GM19240 (cell line): ENCODE results near the gene GPR52.
"Not testable (repeated sequence)": the region's sequence is repeated elsewhere in the genome, so short reads cannot be mapped to it uniquely, and the experiment has no call there.

Source experiments
- DNase-seq: peaks from one replicate; pipeline ENCODE4 v3.0.0; 2011; ENCODE audit warnings: low spot score; ENCODE audit not compliant: insufficient read length

GPR52 gene, protein sequence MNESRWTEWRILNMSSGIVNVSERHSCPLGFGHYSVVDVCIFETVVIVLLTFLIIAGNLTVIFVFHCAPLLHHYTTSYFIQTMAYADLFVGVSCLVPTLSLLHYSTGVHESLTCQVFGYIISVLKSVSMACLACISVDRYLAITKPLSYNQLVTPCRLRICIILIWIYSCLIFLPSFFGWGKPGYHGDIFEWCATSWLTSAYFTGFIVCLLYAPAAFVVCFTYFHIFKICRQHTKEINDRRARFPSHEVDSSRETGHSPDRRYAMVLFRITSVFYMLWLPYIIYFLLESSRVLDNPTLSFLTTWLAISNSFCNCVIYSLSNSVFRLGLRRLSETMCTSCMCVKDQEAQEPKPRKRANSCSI

DNA sequence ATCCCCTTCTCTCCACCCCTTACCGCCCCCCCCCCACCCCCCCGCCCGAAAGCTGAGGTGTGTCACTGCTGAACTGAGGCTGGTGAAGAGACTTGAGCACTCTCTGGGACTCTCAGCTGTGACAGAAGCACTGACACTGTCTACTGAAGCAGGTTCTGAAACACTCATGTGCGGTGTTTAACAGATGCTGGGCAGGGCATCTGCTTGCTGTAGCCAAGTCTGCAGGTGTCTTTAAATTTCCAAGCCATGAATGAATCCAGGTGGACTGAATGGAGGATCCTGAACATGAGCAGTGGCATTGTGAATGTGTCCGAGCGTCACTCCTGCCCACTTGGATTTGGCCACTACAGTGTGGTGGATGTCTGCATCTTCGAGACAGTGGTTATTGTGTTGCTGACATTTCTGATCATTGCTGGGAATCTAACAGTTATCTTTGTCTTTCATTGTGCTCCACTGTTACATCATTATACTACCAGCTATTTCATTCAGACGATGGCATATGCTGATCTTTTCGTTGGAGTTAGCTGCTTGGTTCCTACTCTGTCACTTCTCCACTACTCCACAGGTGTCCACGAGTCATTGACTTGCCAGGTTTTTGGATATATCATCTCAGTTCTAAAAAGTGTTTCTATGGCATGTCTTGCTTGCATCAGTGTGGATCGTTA, at the start of gene GPR52:
Gene GPR52 (plus strand): TSS at position 99 of the 665 bp plus-strand sequence. CDS start 148 bp downstream, at position 247.
- DNase-seq: no peak

DNA sequence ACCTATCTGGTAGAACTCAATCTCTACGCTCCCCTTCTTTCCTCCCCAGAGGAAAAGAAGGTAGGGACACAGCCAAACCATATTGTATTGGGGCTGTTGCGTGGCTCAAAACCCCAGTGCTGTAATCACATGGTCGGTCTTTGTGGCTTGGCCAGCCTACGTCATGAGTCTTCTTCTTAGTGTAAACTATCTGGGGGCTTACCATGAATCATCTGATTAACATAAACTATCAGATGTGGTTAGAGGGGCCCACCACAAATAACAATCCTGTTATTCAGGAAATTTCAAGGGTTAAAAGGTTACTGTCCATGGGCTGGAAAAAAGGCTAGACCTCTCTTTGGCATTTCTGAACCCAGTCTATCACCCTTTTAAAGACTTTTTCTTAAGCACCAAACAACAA, 49.5 kb upstream of the GPR52 start:
- DNase-seq: no peak

DNA sequence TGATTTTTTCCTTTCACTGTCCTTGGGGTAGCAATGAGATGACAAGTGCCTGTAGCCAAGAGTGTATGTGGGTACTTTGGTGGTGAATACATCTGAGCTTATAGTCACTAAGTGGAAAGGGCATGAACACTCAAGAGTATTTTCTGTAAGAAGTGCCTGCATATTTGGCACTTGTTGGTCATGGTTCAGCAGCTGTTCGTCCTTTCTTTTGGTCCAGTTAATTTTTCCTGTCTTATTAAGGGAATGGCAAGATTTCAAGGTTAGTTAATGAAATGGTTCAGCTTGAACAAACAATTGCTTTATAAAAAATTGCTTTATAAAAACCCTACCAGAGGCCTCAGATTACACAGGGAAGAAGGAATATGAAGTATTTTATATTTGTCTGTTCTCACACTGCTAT, 48.6 kb upstream of the GPR52 start:
- DNase-seq: no peak

DNA sequence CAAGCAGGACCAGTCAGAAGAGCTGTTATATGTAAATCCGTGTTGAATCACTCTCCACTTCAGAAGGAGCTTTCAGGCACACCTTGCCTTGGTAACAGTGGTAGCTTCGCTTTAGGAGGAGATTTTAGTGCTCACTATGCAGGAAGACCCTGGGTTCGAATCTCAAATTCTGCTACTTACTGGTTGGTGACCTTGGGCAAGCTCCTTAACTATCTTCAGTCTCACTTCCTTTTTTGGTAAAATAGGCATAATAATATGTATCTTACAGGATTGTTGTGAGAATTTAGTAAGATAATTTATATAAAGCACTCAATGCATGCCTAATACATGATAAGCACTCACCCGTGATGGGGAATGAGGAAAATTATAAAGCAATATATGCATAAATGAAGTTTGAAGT, 46.7 kb upstream of the GPR52 start:
- DNase-seq: no peak

DNA sequence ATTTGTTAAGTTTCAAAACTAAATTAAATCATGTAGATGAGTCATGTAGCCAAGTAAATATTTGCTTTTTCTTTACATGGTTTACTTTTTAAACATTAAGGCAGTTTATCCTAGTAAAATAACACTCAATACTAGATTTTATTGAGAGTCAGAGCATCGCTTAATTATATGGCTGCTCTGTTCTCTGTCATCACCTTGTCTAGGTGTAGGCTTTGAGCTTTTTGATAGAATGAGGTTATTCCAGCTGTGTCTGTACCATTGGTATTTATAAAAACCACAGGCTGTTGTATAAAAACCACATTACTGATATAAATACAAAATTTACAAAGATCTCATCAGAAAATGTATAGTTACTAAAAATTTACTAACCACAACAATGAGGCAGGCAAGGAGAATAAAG, 42.5 kb upstream of the GPR52 start:
- no peak for DNase-seq

DNA sequence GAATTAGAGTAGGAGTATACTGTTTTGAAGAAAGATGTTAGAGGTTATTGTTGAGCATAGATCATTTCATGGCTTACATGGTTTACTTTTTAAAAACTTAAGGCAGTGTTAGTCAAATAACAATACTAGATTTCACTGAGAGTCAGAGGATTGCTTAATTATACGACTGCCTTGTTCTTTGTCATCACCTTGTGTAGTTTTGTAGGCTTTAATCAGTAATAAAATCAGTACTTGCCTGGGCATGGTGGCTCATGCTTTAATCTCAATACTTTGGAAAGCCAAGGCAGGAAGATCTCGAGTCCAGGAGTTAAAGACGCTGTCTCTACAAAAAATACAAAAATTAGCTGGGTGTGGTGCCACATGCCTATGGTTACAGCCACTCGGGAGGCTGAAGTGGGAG, 41.3 kb upstream of the GPR52 start:
- no peak for DNase-seq

DNA sequence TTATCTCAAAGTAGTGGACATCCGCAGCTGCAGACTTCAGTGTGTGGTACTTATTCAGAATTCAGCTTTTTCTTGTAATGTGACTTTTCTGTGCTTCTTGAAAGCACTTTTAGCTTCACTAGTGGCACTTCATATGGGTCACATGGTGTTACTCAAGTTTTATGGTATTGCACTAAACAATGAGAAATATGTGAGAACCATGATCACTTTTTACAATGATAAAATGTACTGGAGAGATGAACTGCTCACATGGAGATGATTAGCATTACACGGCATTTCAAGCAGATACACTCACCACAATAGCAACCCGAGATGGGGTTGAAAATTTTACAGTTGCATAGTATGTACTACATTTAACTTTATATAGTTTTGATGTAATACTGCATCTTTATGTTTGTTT, 40.1 kb upstream of the GPR52 start:
- DNase-seq: no peak

DNA sequence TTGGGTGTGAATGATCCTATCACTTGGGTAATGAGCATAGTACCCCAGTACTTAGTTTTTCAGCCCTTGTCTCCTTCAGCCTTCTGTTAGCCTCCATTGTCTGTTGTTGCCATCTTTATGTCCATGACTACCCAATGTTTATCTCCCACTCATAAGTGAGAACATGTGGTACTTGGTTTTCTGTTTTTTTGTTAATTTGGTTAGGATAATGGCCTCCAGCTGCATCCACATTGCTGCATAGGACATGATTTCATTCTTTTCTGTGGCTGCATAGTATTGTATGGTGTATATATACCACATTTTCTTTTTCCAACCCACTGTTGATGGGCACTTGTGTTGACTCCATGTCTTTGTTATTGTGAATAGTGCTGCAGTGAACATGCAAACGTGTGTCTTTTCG, 39.6 kb upstream of the GPR52 start:
- DNase-seq: no peak

DNA sequence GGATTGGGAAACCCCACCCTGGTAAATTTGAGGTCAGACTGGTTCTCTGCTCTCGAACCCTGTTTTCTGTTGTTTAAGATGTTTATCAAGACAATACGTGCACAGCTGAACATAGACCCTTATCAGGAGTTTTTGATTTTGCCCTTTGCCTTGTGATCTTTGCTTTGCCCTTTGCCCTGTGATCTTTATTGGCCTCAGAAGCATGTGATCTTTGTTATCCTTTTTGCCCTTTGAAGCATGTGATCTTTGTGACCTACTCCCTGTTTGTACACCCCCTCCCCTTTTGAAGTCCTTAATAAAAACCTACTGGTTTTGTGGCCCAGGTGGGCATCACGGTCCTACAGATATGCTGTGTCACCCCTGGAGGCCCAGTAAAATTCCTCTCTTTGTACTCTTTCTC, 38.0 kb upstream of the GPR52 start:
- not testable (repeated sequence) for DNase-seq

DNA sequence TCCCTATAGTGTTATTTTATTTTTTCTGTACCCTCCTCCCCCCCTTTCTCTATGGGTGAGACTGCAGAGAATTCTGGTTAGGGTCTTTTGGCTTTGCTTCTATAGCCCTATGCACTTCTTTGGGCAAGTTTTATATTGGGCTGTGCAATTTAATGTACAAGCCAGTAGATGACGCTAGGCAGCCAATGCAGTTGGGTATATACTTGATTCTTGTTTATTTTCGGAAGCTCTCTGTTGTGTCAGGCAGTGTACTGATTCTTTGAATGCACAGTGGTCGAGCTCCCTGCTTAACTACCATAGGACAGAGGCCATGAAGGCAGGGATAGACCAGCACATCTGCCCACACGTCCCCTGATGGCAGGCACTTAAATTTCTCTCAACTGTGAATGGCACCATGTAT, 34.1 kb upstream of the GPR52 start:
- DNase-seq: no peak

DNA sequence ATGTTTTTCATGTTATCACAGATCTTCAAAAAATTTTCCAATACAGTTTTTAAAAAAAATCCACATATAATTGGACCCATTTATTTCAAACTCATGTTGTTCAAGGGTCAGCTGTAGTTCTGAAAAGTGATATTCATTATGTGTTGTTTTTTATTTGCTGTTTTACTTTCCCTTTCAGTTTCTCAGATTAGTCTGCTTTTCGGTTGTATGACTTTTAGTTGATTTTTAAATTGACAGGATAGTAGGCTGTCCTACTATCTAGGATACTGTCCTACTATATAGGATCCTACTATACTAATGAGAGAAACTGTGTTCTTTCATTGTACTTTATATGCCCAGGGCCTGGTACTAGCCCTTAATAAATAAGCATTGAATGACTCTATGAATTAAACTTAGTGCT, 33.6 kb upstream of the GPR52 start:
- no peak for DNase-seq

DNA sequence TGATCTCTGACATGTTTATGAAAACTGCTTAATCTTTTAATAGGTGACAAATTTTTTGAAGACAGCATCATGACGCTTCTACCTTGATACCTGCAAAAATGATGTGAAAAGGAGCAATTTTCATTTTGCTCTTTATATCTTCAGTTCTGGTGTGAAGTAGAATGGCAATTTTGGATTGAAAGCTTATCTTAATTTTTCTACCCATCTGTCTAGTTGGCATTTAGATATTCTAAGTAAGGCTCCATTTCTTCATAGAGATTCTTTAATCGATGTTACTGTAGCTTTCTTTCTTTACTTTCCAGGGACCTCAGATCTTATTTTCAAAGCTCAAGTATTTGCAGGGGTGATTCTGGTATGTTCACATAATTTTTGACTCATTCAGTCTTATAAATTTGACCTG, 32.3 kb upstream of the GPR52 start:
- no peak for DNase-seq

DNA sequence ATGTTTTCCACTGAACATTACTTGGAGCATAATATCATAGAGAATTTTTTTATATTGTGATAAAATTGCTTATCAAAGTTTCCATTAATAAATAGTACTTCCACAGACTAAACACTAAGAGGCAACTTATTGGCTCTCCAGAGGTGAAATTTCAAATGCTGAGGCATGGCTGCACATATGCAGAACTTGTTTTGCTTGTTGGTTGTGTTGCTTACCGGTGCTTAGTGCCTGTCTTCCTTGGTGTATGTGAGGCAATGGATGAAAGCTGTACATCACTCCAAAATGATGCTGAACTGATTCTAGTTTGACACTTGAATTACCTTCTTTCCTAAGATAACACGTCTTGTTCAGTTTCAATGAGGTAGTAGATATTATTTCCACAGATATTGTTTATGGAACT, 29.8 kb upstream of the GPR52 start:
- no peak for DNase-seq

DNA sequence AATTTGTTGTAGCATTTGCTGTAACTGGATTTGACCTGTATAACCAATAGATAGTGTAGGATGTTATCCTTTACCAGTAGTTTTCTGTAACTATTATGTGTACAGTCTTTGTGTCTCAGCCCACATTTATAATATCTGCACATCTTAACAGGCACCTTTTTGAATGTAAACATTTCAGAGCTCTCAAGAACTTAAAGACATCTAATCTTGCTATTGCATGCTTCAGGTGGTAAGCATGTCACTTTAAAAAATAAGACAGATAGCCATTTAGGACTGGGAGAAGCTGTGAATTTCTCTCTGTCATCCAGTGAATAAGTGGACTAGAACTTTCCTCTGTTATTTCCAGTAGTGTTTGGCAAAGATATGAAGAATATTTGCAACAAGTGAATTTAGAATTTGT, 22.6 kb upstream of the GPR52 start:
- no peak for DNase-seq

DNA sequence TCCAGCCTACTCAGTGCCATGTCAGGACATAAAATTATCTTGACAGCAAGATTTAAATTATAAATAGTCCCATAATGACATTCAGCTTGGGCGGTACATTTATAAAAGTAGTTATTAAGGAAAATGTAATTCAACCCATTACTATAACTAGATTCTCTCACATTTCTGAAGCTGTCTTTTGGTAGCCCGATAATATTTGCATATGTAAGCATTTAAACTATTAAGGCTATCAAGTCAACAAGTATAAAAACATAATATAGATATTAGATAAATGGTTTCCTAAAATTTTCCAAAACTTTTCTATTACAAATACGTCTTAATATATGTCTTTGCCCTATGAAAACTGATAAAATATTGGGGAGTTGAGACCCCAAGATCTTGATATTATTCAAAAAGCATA, 21.6 kb upstream of the GPR52 start:
- no peak for DNase-seq

DNA sequence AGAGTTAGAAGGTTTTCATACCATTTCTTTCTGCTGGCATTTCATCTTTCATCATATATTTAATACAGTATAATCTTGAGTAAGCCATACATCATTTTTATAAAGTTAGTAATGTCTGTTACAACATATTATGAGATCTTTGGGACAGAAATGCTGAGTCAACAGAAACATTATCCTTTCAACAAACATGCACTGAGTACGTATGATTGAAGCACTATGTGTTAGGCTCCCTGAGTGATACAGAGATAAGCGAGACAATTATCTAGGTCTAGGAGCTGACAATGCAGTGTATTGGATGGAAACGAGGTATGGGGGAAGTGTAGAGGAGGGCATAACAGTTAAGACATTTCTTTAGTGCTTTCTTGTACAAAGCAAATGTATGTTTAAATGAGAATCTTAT, 19.7 kb upstream of the GPR52 start:
- DNase-seq: no peak

DNA sequence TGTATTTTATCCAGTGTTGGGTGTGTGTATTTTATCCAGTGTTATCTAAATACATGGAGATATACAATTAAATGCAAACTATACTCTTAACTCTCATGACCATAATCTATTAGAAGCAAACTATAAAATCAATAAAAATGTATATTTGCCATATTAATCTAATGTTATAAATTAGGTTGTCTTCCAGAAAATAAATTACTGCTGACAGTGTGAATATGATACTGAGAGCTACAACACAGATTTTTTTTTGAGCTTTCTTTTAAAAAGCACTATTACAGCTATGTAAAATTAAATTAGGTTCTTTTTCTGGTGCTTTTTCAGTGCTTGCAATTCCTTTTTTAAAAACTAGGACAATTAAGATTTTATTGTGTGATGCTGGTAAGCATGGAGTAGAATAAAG, 19.0 kb upstream of the GPR52 start:
- DNase-seq: no peak

DNA sequence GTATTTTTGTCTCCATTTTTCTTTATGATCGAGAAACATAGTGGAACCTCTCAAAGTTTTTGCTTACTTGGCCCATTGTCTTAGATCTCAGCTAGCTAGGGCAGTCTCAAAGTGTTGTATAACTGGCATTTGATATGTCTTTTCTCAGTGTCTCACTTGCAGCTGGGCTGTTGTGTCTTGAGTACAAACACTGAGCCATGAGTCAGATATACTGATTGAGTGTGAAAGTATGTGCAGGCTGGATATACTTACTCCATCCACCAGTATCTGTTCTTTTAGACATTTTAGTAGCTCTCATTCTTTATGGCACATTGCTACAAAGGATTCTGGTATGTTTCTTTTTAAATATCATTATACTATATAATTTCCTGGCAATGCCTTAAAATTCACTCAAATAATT, 14.3 kb upstream of the GPR52 start:
- DNase-seq: no peak

DNA sequence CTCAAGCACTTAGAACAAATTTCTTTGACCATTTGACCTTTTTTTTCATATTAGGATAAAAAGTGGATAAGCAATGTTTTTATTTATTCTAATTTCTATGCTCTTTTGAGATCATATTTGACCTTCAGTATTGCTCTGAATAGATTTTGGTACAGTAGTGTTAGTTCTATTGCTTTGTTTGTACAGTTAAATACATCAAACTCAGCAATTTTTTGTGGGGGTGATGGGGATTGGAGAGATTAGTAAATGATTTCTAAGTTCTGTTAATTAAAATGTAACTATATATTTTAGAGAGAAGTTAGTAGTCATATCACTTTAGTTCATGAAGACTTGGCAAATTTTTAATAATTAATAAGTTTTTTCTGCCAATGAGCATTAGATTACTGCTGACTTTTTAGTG, 2.4 kb upstream of the GPR52 start:
- no peak for DNase-seq

DNA sequence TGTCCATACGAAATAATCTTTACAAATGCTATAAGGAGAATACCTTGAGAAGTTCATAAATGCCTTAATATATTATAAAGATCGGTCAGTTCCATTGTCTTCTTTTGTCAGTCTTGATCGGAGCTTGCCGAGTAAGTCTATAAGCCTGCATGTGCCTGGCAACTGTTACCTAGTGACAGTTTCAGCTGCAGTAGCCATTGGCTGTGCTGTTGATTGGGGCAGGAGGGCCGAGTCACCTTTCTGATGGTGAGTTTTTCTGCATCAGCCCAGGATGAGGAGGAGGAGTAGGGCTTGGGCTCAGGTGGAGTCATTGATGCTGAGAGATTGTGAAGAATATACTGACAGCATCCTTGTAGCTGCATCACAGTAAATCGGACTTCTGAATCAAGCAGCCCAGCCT, 1.9 kb upstream of the GPR52 start:
- no peak for DNase-seq

DNA sequence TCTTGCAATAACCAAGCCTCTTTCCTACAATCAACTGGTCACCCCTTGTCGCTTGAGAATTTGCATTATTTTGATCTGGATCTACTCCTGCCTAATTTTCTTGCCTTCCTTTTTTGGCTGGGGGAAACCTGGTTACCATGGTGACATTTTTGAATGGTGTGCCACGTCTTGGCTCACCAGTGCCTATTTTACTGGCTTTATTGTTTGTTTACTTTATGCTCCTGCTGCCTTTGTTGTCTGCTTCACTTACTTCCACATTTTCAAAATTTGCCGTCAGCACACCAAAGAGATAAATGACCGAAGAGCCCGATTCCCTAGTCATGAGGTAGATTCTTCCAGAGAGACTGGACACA, 743 bp downstream of the GPR52 start:
- no peak for DNase-seq

DNA sequence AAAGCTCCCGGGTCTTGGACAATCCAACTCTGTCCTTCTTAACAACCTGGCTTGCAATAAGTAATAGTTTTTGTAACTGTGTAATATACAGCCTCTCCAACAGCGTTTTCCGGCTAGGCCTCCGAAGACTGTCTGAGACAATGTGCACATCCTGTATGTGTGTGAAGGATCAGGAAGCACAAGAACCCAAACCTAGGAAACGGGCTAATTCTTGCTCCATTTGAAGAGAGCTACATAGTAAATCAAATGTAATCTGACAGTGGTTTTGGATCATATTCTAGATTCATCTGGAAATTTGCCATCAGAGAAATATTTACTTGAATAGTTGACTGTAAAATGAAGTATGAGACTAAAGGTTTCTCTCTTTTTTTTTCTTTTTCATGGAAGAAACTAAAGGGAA, 1.2 kb downstream of the GPR52 start:
- DNase-seq: no peak

DNA sequence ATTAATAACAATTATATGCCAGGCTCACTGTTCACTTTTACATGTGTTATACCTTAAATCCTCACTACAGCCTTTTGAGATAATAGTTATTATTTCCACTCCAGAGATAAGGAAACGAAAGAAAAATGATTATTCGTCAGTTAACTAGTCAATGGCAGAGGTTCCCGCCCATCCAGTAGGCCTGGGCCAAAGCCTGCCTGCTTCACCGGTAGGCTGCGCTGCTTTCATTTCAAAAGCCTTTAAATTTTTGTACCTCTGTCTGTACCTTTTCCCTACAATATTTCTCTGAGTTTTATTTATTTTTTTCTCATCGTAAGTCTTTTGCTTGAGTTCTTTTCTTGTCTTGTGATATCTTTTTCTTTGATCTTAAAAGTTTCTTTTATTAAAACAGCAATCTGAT, 3.6 kb downstream of the GPR52 start:
- no peak for DNase-seq
